Right atrium auricular region (tissue), 2 donors: Measurements from ENCODE around the gene FOXR1. TPM values are rescaled to one million over a fixed set of nuclear protein-coding genes. Genes with fewer than 3 reads are reported as not detected.
"Not testable (repeated sequence)": the region's sequence is repeated elsewhere in the genome, so short reads cannot be mapped to it uniquely, and the experiment has no call there.

Experiments
- DNase-seq: peaks from one replicate; pipeline ENCODE4 v3.0.0-alpha.2; 2019; ENCODE audit warnings: low spot score
- H3K27ac ChIP-seq, 2 donors: fragments of 200-600 bp; sonication (generic); 1 replicate in 1 of 2; 2 replicates in 1 of 2; pipeline ENCODE4 v1.5.1; 2016 to 2019
- H3K27me3 ChIP-seq, 2 donors: fragments of 200-600 bp; sonication (generic); one replicate each; pipeline versions ENCODE4 v1.5.1 to v1.6.0; 2017 to 2019
- H3K36me3 ChIP-seq: fragments of 200-600 bp; sonication (generic); one replicate; pipeline ENCODE4 v1.5.1; 2016
- H3K4me1 ChIP-seq, 2 donors: fragments of 200-600 bp; sonication (generic); one replicate each; pipeline versions ENCODE4 v1.5.1 to v1.6.0; 2017 to 2019
- H3K4me3 ChIP-seq, 2 donors: fragments of 200-600 bp; sonication (generic); 1 replicate in 1 of 2; 2 replicates in 1 of 2; pipeline ENCODE4 v1.5.1; 2017 to 2019; ENCODE audit warnings: mild to moderate bottlenecking in 1 of 2, moderate library complexity in 1 of 2
- H3K9me3 ChIP-seq, 2 donors: fragments of 200-600 bp; sonication (generic); one replicate each; pipeline ENCODE4 v1.5.1; 2019
- total RNA-seq, 2 donors: library from RNA; depleted of rRNA; stranded (reverse); fragments of >200 nt; gene quantifications; one replicate each; pipeline ENCODE4 v1.1.0, GENCODE V29; 2016
- TF ChIP-seq, protein P1 (sequence below), 2 donors: fragments of 200-600 bp; sonication (generic); IDR thresholded peaks; one replicate each; pipeline ENCODE4 v1.5.1; 2019; ENCODE audit warnings: antibody characterized with exemption in 2 of 2

Gene FOXR1
- total RNA-seq, 2 donors from 2014 or later: not detected

GRCh38 chr11:118961189-118961588 is 10.4 kb upstream of the FOXR1 start:
- H3K9me3 ChIP-seq: no peaks in the 10 kb centered on the region
- H3K27ac ChIP-seq: no peak overlapping the region
- TF ChIP-seq, protein P1, sequence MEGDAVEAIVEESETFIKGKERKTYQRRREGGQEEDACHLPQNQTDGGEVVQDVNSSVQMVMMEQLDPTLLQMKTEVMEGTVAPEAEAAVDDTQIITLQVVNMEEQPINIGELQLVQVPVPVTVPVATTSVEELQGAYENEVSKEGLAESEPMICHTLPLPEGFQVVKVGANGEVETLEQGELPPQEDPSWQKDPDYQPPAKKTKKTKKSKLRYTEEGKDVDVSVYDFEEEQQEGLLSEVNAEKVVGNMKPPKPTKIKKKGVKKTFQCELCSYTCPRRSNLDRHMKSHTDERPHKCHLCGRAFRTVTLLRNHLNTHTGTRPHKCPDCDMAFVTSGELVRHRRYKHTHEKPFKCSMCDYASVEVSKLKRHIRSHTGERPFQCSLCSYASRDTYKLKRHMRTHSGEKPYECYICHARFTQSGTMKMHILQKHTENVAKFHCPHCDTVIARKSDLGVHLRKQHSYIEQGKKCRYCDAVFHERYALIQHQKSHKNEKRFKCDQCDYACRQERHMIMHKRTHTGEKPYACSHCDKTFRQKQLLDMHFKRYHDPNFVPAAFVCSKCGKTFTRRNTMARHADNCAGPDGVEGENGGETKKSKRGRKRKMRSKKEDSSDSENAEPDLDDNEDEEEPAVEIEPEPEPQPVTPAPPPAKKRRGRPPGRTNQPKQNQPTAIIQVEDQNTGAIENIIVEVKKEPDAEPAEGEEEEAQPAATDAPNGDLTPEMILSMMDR (IDR thresholded peaks at IDR 0.05): no peak
- H3K4me1 ChIP-seq: peaks cover 0 to 2% of the 10 kb centered on the region in 2 donors
- no peak for DNase-seq
- H3K4me3 ChIP-seq: no peak overlapping the region
- no peaks in the 10 kb centered on the region for H3K36me3 ChIP-seq
- no peaks in the 10 kb centered on the region for H3K27me3 ChIP-seq

- peaks cover 0 to 2% of the 10 kb centered on the region in 2 donors for H3K4me1 ChIP-seq
- DNase-seq: no peak
- TF ChIP-seq, protein P1 (IDR thresholded peaks at IDR 0.05): no peak
- H3K27me3 ChIP-seq: no peaks in the 10 kb centered on the region
- H3K27ac ChIP-seq: no peak overlapping the region
- no peak overlapping the region for H3K4me3 ChIP-seq
- no peaks in the 10 kb centered on the region for H3K36me3 ChIP-seq
- H3K9me3 ChIP-seq: no peaks in the 10 kb centered on the region
These were observed 10.0 kb upstream of the FOXR1 start for GRCh38 chr11:118961591-118961990.

DNA sequence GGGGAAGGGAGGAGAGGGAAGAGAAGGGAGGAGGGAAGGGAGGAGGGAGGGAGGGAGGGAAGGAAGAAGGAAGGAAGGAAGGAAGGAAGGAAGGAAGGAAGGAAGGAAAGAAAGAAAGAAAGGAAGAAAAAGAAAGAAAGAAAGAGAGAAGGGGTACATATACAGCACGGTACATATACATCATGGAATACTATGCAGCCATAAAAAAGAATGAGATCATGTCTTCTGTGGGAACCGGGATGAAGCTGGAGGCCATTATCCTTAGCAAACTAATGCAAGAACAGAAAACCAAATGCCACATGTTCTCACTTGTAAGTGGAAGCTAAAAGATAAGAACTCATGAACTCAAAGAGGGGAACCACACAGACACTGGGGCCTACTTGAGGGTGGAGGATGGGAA is 2.1 kb upstream of the FOXR1 start:
- not testable (repeated sequence) for H3K27ac ChIP-seq, H3K36me3 ChIP-seq, DNase-seq, H3K4me3 ChIP-seq, H3K27me3 ChIP-seq, H3K9me3 ChIP-seq, H3K4me1 ChIP-seq

- no peaks in the 10 kb centered on the region for H3K4me1 ChIP-seq
- H3K36me3 ChIP-seq: no peaks in the 10 kb centered on the region
- TF ChIP-seq, protein P1 (IDR thresholded peaks at IDR 0.05): no peak
- DNase-seq: no peak
- no peaks in the 10 kb centered on the region for H3K27me3 ChIP-seq
- no peaks in the 10 kb centered on the region for H3K9me3 ChIP-seq
- no peak overlapping the region for H3K4me3 ChIP-seq
- no peak overlapping the region for H3K27ac ChIP-seq
These were observed 2.4 kb downstream of the FOXR1 start for GRCh38 chr11:118973985-118974384.

- Histone ChIP-seq H3K27me3 (no peaks in the 10 kb centered on the region), H3K4me1 (peaks cover 0 to 9% of the 10 kb centered on the region in 2 donors), H3K4me3 (no peak overlapping the region), H3K27ac (no peak overlapping the region), H3K36me3 (no peaks in the 10 kb centered on the region), H3K9me3 (no peaks in the 10 kb centered on the region)
- DNase-seq: no peak
- TF ChIP-seq, protein P1 (IDR thresholded peaks at IDR 0.05): no peak
These were observed 4.5 kb downstream of the FOXR1 start for GRCh38 chr11:118975771-118976709.

GRCh38 chr11:118979434-118979833 is 7.9 kb downstream of the FOXR1 start:
- peaks cover 0 to 9% of the 10 kb centered on the region in 2 donors for H3K4me1 ChIP-seq
- H3K27me3 ChIP-seq: no peaks in the 10 kb centered on the region
- TF ChIP-seq, protein P1 (IDR thresholded peaks at IDR 0.05): no peak
- H3K9me3 ChIP-seq: no peaks in the 10 kb centered on the region
- no peak overlapping the region for H3K27ac ChIP-seq
- H3K36me3 ChIP-seq: no peaks in the 10 kb centered on the region
- H3K4me3 ChIP-seq: no peak overlapping the region
- no peak for DNase-seq
